Glutamatergic neuron (in vitro differentiated cells): Measurements from ENCODE around the gene CTSC. TPM values are rescaled to one million over a fixed set of nuclear protein-coding genes. Genes with fewer than 3 reads are reported as not detected.

ENCODE experiments used
- DNase-seq: peaks from one replicate; pipeline ENCODE4 v3.0.0; 2022
- H3K27ac Mint-ChIP-seq: one replicate; pipeline ENCODE4 v1.8.0; 2020; ENCODE audit warnings: mild to moderate bottlenecking, mixed read lengths, inconsistent platforms; ENCODE audit not compliant: unreplicated experiment
- H3K27me3 Mint-ChIP-seq: one replicate; pipeline ENCODE4 v1.8.0; 2020; ENCODE audit warnings: mild to moderate bottlenecking, moderate library complexity, mixed read lengths, inconsistent platforms; ENCODE audit not compliant: unreplicated experiment
- H3K36me3 Mint-ChIP-seq: one replicate; pipeline ENCODE4 v1.8.0; 2020; ENCODE audit warnings: mild to moderate bottlenecking, mixed read lengths, inconsistent platforms; ENCODE audit not compliant: unreplicated experiment
- H3K4me1 Mint-ChIP-seq: one replicate; pipeline ENCODE4 v1.8.0; 2020; ENCODE audit warnings: mild to moderate bottlenecking, low read depth, mixed read lengths, inconsistent platforms; ENCODE audit not compliant: unreplicated experiment
- H3K4me3 Mint-ChIP-seq: one replicate; pipeline ENCODE4 v1.8.0; 2020; ENCODE audit warnings: mild to moderate bottlenecking, mixed read lengths, inconsistent platforms; ENCODE audit not compliant: unreplicated experiment
- H3K9me3 Mint-ChIP-seq: one replicate; pipeline ENCODE4 v1.8.0; 2020; ENCODE audit warnings: mild to moderate bottlenecking, moderate library complexity, mixed read lengths, inconsistent platforms; ENCODE audit not compliant: unreplicated experiment
- CTCF ChIP-seq: fragments of 200-600 bp; sonication (generic); IDR thresholded peaks from one replicate; pipeline ENCODE4 v1.5.0; 2021; ENCODE audit not compliant: partially characterized antibody, unreplicated experiment
- total RNA-seq: library from RNA; stranded (reverse); fragmentation: NEBNext Ultra II Directional; extraction: Animal tissue kit (Norgen Biotek cat#: 25700); gene quantifications from one replicate; pipeline ENCODE4 v1.2.1, GENCODE V29; 2021; ENCODE audit not compliant: unreplicated experiment

The CTSC gene
- total RNA-seq, 1 donor from 2014 or later = 27.4 TPM

DNA sequence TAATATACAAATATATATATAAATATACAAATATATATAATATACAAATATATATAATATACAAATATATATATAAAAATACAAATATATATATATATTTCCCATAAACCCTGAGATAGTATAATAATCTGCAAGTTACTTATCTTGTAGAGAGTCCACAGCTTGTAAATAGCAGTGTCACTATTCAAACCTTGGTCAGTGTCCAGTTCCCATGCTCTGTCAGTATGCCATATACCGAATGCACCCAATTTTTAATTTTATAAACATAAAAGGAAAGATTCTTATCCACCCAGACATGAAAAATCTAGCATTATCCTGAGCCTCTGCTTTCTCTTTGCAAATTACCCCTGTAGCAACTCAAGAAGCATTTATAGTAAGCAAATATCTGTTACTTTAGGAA lies 21.6 kb upstream of the CTSC start:
- H3K36me3 Mint-ChIP-seq = no peaks in the 10 kb centered on the region
- H3K27ac Mint-ChIP-seq = no peak overlapping the region
- no peak for TF ChIP-seq CTCF
- DNase-seq = no peak
- H3K4me3 Mint-ChIP-seq = no peak overlapping the region
- no peaks in the 10 kb centered on the region for H3K9me3 Mint-ChIP-seq
- no peaks in the 10 kb centered on the region for H3K4me1 Mint-ChIP-seq
- no peaks in the 10 kb centered on the region for H3K27me3 Mint-ChIP-seq

DNA sequence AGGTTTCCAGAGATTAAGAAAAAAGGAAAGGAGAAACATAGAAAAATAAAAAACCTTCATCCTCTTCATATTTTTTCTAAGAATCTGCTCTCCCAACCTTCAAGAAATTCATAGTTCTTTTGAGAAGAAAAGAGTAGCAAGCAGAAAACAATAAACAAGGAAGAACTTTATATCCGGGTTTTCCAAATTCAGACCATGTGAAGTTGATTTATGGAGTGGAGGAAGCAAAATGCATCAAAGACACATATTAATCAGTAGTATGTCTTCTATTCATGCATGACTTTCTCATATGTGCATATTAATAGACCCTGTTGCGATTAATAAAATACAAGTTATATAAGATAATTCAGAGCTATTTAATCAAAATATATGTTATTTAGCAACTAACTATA lies 20.5 kb upstream of the CTSC start:
- no peak overlapping the region for H3K27ac Mint-ChIP-seq
- H3K4me1 Mint-ChIP-seq = no peaks in the 10 kb centered on the region
- TF ChIP-seq CTCF = no peak
- H3K4me3 Mint-ChIP-seq = no peak overlapping the region
- no peaks in the 10 kb centered on the region for H3K27me3 Mint-ChIP-seq
- H3K36me3 Mint-ChIP-seq = no peaks in the 10 kb centered on the region
- no peaks in the 10 kb centered on the region for H3K9me3 Mint-ChIP-seq
- DNase-seq = no peak

DNA sequence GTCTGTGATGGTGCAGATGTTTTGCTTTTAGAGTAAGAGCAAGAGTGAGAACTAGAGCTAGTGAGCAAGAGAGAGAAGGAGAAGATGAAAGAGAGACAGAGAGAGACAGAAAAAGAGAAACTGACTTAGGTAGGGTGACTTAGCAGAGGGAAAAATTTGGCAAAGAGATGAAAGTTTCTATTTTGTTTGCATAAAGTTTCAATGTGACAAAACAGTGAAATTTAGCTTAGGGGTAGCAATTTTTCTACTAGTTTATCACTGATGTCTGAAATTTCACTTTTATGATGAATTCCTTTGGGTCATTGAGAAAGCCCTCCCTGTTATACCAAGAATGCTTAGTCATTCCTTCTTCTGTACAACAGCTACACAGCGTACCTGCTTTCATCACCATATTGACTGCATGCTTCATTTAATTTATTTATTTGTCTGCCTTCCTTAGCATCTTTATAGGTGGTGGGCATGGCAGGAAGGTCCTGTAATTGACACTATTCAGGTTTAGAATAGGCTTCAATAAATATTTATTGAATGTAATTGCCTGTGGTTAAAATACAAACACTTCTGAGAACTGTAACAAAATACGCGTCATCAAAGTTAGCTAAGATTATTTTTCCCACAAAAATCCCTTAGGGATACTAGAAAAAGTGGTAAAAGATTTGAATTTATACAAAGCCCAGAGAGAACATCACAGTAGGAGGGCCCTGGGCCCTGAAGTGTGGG lies 19.9 kb upstream of the CTSC start:
- no peak for TF ChIP-seq CTCF
- H3K4me3 Mint-ChIP-seq = no peak overlapping the region
- H3K27me3 Mint-ChIP-seq = no peaks in the 10 kb centered on the region
- H3K36me3 Mint-ChIP-seq = no peaks in the 10 kb centered on the region
- H3K9me3 Mint-ChIP-seq = no peaks in the 10 kb centered on the region
- H3K27ac Mint-ChIP-seq = no peak overlapping the region
- H3K4me1 Mint-ChIP-seq = no peaks in the 10 kb centered on the region
- no peak for DNase-seq

DNA sequence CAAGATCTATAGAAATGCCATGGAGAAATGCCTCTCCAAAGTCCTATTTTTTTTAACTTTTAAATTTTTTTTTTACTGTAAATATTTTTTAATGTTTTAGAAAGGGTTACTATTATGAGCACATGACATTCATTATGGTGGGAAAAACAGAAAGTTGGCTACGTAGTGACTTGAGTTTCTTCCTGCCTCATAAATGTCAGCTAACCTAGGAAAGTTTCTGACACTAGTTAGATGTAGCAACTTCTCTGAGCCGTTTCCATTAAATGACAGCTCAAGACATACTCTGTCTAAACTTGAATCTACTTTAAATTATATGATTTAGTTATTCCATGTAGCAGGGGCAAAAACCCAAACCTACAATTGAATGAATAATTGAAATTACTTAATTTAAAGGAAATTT lies 18.4 kb upstream of the CTSC start:
- Mint-ChIP-seq H3K27me3 (no peaks in the 10 kb centered on the region), H3K4me3 (no peak overlapping the region), H3K36me3 (no peaks in the 10 kb centered on the region), H3K4me1 (no peaks in the 10 kb centered on the region), H3K9me3 (no peaks in the 10 kb centered on the region), H3K27ac (no peak overlapping the region)
- no peak for TF ChIP-seq CTCF
- DNase-seq = no peak

- H3K27me3 Mint-ChIP-seq = no peaks in the 10 kb centered on the region
- H3K4me1 Mint-ChIP-seq = no peaks in the 10 kb centered on the region
- H3K4me3 Mint-ChIP-seq = no peak overlapping the region
- H3K27ac Mint-ChIP-seq = no peak overlapping the region
- DNase-seq = no peak
- no peak for TF ChIP-seq CTCF
- H3K36me3 Mint-ChIP-seq = no peaks in the 10 kb centered on the region
- H3K9me3 Mint-ChIP-seq = no peaks in the 10 kb centered on the region
These were observed 17.4 kb upstream of the CTSC start for GRCh38 chr11:88354912-88355311.
